Activated B cell treated with CpG ODN at 0.5 μM for 24 hours (primary cell): ENCODE results near the gene PROSER3. TPM values are rescaled to one million over a fixed set of nuclear protein-coding genes. Genes with fewer than 3 reads are reported as not detected.

Experiments
- ATAC-seq: fragments of 200-7000 bp; cut with Tn5 transposase; one replicate; pipeline ENCODE4 v1.10.0; 2021; ENCODE audit warnings: low read depth, mild to moderate bottlenecking, moderate library complexity
- CTCF ChIA-PET: fragments of 350-600 bp; sonication (Branson Sonifier 250); formaldehyde crosslinking; loops from one replicate; lab custom pipeline; 2021; ENCODE audit warnings: antibody characterized with exemption; lab: Charles Lee
- POLR2A ChIA-PET: fragments of 350-600 bp; sonication (Branson Sonifier 250); formaldehyde crosslinking; loops from one replicate; lab custom pipeline; 2021; ENCODE audit warnings: antibody characterized with exemption; lab: Charles Lee
- DNase-seq: peaks from one replicate; pipeline ENCODE4 v3.0.0; 2022
- H3K27ac Mint-ChIP-seq: one replicate; pipeline ENCODE4 v1.8.0; 2020; ENCODE audit warnings: mixed read lengths
- H3K27me3 Mint-ChIP-seq: one replicate; pipeline ENCODE4 v1.8.0; 2021; ENCODE audit warnings: mixed read lengths
- H3K36me3 Mint-ChIP-seq: one replicate; pipeline ENCODE4 v1.8.0; 2021; ENCODE audit warnings: low read depth, mixed read lengths
- H3K4me1 Mint-ChIP-seq: one replicate; pipeline ENCODE4 v1.8.0; 2021; ENCODE audit warnings: mixed read lengths
- H3K4me3 Mint-ChIP-seq: one replicate; pipeline ENCODE4 v1.8.0; 2020; ENCODE audit warnings: mild to moderate bottlenecking, mixed read lengths
- H3K9me3 Mint-ChIP-seq: one replicate; pipeline ENCODE4 v1.8.0; 2020; ENCODE audit warnings: mixed read lengths
- CTCF ChIP-seq: fragments of 200-600 bp; IDR thresholded peaks from one replicate; pipeline ENCODE4 v1.8.0; 2022; ENCODE audit warnings: antibody characterized with exemption, mild to moderate bottlenecking
- intact Hi-C: fragments of 100-400 bp; cut with micrococcal nuclease; formaldehyde crosslinking; loops from one replicate; pipeline ENCODE4 v1.15.1; 2024
- total RNA-seq: library from RNA; stranded (reverse); gene quantifications from 2 replicates; pipeline ENCODE4 v1.2.3, GENCODE V29; 2022

The PROSER3 gene
- total RNA-seq, 1 donor from 2014 or later = 60.5 TPM

- POLR2A ChIA-PET = no interaction called here
- DNase-seq (no peak), ATAC-seq (no peak)
- Mint-ChIP-seq H3K27ac (no peak overlapping the region), H3K4me1 (no peaks in the 10 kb centered on the region), H3K4me3 (no peak overlapping the region), H3K9me3 (no peaks in the 10 kb centered on the region), H3K36me3 (peaks cover 7% of the 10 kb centered on the region), H3K27me3 (no peaks in the 10 kb centered on the region)
- intact Hi-C loops = no loop called here
- no peak for TF ChIP-seq CTCF
- CTCF ChIA-PET = no interaction called here
These were observed 27.3 kb downstream of the PROSER3 start for GRCh38 chr19:35785339-35785627.

GRCh38 chr19:35786299-35787160, 28.6 kb downstream of the PROSER3 start:
- POLR2A ChIA-PET = no interaction called here
- Mint-ChIP-seq H3K4me1 (no peaks in the 10 kb centered on the region), H3K36me3 (peaks cover 2% of the 10 kb centered on the region), H3K9me3 (no peaks in the 10 kb centered on the region), H3K4me3 (no peak overlapping the region), H3K27ac (no peak overlapping the region), H3K27me3 (no peaks in the 10 kb centered on the region)
- TF ChIP-seq CTCF = no peak
- no peak for ATAC-seq
- intact Hi-C loops = no loop called here
- CTCF ChIA-PET = no interaction called here
- no peak for DNase-seq

- ChIA-PET CTCF (no interaction called here), POLR2A (no interaction called here)
- H3K4me1 Mint-ChIP-seq = no peaks in the 10 kb centered on the region
- ATAC-seq = no peak
- no peak overlapping the region for H3K4me3 Mint-ChIP-seq
- no peak overlapping the region for H3K27ac Mint-ChIP-seq
- H3K9me3 Mint-ChIP-seq = no peaks in the 10 kb centered on the region
- H3K27me3 Mint-ChIP-seq = no peaks in the 10 kb centered on the region
- no peak for DNase-seq
- TF ChIP-seq CTCF = no peak
- intact Hi-C loops = no loop called here
- H3K36me3 Mint-ChIP-seq = peaks cover under 1% of the 10 kb centered on the region
These were observed 29.3 kb downstream of the PROSER3 start for GRCh38 chr19:35787227-35787799.

GRCh38 chr19:35788205-35788960, 30.4 kb downstream of the PROSER3 start:
- CTCF ChIA-PET = no interaction called here
- POLR2A ChIA-PET = interaction anchor here (0.7 kb wide), 1 partner anchor 11 kb away, joined by 3 read pairs; no protein-coding TSS in a partner anchor
- no peak for ATAC-seq
- H3K36me3 Mint-ChIP-seq = no peaks in the 10 kb centered on the region
- no peaks in the 10 kb centered on the region for H3K9me3 Mint-ChIP-seq
- DNase-seq = no peak
- no peak overlapping the region for H3K27ac Mint-ChIP-seq
- H3K27me3 Mint-ChIP-seq = no peaks in the 10 kb centered on the region
- intact Hi-C loops = no loop called here
- H3K4me1 Mint-ChIP-seq = no peaks in the 10 kb centered on the region
- no peak overlapping the region for H3K4me3 Mint-ChIP-seq
- no peak for TF ChIP-seq CTCF
